ENCODE data around the gene MAOB. TPM values are rescaled to one million over a fixed set of nuclear protein-coding genes. Genes with fewer than 3 reads are reported as not detected.

Gene MAOB
- total and polyA plus RNA-seq, 8 donors: 3.1 to 15.1 (median 6.0) TPM

DNA sequence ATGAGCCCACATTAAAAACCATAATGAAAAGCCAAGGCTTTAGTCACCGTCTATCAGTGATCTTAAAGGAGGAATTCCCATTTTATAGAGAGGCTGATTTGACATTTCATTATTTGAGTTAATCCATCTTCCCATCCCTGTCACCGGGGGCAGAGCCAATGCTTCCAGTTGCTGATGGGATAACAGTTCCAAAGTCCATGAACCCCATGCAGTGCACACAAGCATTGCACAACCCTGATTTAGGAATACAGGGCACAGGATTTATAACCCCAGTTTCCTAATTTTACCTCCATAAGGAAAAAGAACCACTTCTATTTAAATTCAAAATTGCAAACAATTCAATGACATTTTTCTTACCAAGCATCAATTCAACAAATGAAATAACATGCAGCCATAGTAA lies 36.5 kb downstream of the MAOB start:
- Histone ChIP-seq H3K27me3 (peaks cover 0 to 17% (median 6%) of the 10 kb centered on the region in 4 donors), H3K36me3 (no peaks in the 10 kb centered on the region), H3K27ac (no peak overlapping the region), H3K9me3 (no peaks in the 10 kb centered on the region), H3K4me1 (no peaks in the 10 kb centered on the region), H3K4me3 (no peak overlapping the region)
- intact Hi-C loops (cut with DNase I): no loop called here
- DNase-seq: no peak
- WGBS, 2 donors: 56 to 72% methylated on average over 2 of the region's 2 CpGs
- no peak for ATAC-seq
- TF ChIP-seq CTCF (IDR thresholded peaks at IDR 0.05): no peak
- no peak for FAIRE-seq

GRCh38 chrX:43840265-43840664 lies 42.0 kb downstream of the MAOB start:
- intact Hi-C loops (cut with DNase I): no loop called here
- no peak for DNase-seq
- Histone ChIP-seq H3K27ac (no peak overlapping the region), H3K4me3 (no peak overlapping the region), H3K4me1 (no peaks in the 10 kb centered on the region), H3K27me3 (peaks cover 0 to 16% (median 6%) of the 10 kb centered on the region in 4 donors), H3K9me3 (no peaks in the 10 kb centered on the region), H3K36me3 (no peaks in the 10 kb centered on the region)
- FAIRE-seq: no peak
- ATAC-seq: no peak
- WGBS, 2 donors: 57 to 78% methylated on average over 3 of the region's 3 CpGs
- TF ChIP-seq CTCF (IDR thresholded peaks at IDR 0.05): no peak

DNA sequence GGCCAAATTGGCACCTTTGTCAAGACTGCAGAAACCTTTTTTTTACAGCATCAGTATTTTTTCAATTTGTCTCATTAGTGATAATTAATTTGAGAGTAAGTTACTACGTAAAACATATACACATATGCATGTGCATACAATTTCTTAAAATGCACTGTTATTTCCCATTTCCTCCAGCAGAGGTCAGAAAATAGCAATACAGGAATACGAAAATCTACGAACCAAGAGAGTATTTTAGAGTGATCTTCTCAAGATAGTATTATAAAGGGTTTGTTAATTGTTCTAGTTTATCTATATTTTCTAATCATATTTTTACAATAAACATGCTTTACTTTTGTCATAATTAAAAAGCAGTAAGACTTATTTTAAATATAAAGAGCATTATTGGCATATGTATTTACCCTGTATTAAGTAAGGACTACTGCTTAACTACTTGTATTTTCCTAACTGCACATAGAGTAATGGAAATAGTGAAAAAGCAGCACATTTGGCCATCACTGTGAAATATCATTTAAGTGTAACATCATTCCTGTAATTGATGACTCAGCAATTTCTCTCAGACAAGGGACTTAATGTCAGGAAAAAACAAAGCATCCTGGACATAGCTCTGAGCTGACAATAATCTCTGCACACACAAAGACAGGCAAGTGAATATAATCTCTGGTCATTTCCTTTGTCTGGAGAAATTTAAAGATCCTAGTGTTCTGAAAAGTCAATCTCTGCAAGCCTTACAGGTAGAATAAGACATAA lies 45.6 kb downstream of the MAOB start:
- H3K9me3 ChIP-seq: no peaks in the 10 kb centered on the region
- no peak for DNase-seq
- H3K36me3 ChIP-seq: no peaks in the 10 kb centered on the region
- FAIRE-seq: peak; percentile 99
- peaks cover 4 to 12% (median 4%) of the 10 kb centered on the region in 4 donors for H3K27me3 ChIP-seq
- intact Hi-C loops (cut with DNase I): loop anchor here in 2 of 3 donors (10.0 kb wide), 2 partner anchors 62 to 98 kb away; no protein-coding TSS in a partner anchor
- peak in 3 of 4 donors; percentile 53 to 62 (median 54) for ATAC-seq
- H3K4me3 ChIP-seq: no peak overlapping the region
- WGBS, 2 donors: 7 to 17% methylated on average over 3 of the region's 3 CpGs
- no peaks in the 10 kb centered on the region for H3K4me1 ChIP-seq
- H3K27ac ChIP-seq: no peak overlapping the region
- TF ChIP-seq CTCF (IDR thresholded peaks at IDR 0.05): peak; percentile 22 to 56 (median 52)

GRCh38 chrX:43835559-43835958 lies 46.7 kb downstream of the MAOB start:
- Histone ChIP-seq H3K4me3 (no peak overlapping the region), H3K36me3 (no peaks in the 10 kb centered on the region), H3K4me1 (no peaks in the 10 kb centered on the region), H3K27me3 (peaks cover 0 to 12% (median 5%) of the 10 kb centered on the region in 4 donors), H3K9me3 (no peaks in the 10 kb centered on the region), H3K27ac (no peak overlapping the region)
- FAIRE-seq (no peak), ATAC-seq (no peak), DNase-seq (no peak)
- 54 to 63% methylated on average over 1 of the region's 1 CpG for WGBS, 2 donors
- TF ChIP-seq CTCF (IDR thresholded peaks at IDR 0.05): no peak
- intact Hi-C loops (cut with DNase I): loop anchor here in 2 of 3 donors (10.0 kb wide), 2 partner anchors 61 to 99 kb away; no protein-coding TSS in a partner anchor

- TF ChIP-seq CTCF (IDR thresholded peaks at IDR 0.05): no peak
- no peak for DNase-seq
- no peaks in the 10 kb centered on the region for H3K36me3 ChIP-seq
- H3K27ac ChIP-seq: no peak overlapping the region
- intact Hi-C loops (cut with DNase I): no loop called here
- peaks cover 0 to 19% (median 7%) of the 10 kb centered on the region in 4 donors for H3K27me3 ChIP-seq
- no peaks in the 10 kb centered on the region for H3K4me1 ChIP-seq
- no peaks in the 10 kb centered on the region for H3K9me3 ChIP-seq
- no peak overlapping the region for H3K4me3 ChIP-seq
- ATAC-seq: no peak
- FAIRE-seq: no peak
These were observed 54.5 kb downstream of the MAOB start for GRCh38 chrX:43827791-43828190.
